HL-60/S4 (cell line): Measurements from ENCODE around the gene PPP2R5C.
"Not testable (repeated sequence)": the region's sequence is repeated elsewhere in the genome, so short reads cannot be mapped to it uniquely, and the experiment has no call there.

ENCODE experiments used
- in situ Hi-C: fragments of 300-500 bp; cut with MboI; formaldehyde crosslinking; loops from 2 replicates; pipeline ENCODE4 v1.14.3; 2022; ENCODE audit warnings: low sequenced_read_pairs

The PPP2R5C gene

DNA sequence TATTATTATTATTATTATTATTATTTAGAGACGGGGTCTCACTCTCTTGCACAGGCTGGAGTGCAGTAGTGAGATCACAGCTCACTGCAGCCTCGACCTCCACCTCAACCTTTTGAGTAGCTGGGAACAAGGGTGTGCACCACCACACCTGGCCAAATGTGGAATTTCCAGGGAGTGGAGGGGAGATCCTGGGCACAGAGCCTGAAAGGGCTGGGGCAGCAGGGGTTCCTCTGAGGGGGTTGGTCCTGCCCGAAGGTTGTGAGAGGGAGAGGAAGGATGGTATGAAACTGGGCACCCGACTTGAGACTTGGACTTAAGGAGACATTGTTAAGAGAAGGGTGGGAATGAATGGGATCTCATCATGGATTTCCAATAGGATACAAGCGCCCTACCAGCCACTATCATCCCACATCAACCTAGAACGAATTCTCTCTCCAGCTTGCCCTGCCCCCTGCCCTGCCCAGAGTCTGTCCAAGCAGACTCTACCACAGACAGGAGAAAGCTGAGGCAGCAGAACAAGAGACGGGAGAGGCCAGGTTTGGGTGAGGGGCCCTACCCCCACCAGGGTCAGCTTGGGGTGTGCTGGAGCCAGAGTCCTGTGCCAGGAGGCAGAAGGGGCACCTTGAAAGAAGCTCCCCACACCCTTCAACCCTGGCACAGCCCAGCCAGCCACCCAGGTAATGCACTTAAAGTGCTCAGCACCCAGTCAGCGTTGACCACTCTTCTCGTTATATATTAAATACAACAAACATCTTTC, 200.4 kb downstream of the PPP2R5C start:
- in situ Hi-C loops, result loop anchor here (10.0 kb wide), 1 partner anchor 353 kb away; the partner anchor contains the start of gene ZNF839

GRCh38 chr14:101962503-101962874, 201.0 kb downstream of the PPP2R5C start:
- in situ Hi-C loops, result loop anchor here (10.0 kb wide), 1 partner anchor 352 kb away; the partner anchor contains the start of gene ZNF839

DNA sequence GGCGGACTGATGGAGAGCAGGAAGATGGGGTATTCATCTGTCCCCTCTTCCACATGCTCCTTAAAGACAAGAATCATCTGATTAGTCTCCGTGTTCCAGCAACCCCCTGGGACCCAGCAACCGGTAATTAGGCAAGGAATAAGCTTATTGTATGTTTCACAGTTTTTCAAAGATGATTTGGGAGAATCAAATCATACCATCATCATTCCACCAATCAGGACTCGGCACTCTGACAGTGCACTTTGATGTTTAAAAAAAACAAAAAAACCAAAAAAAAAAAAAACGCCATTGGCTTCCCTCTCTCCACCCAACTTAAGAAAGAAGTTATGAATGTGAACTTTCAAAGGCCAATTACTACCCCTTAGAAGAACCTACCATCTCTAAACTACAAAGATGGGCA, 201.5 kb downstream of the PPP2R5C start:
- in situ Hi-C loops, result loop anchor here (10.0 kb wide), 1 partner anchor 352 kb away; the partner anchor contains the start of gene ZNF839

DNA sequence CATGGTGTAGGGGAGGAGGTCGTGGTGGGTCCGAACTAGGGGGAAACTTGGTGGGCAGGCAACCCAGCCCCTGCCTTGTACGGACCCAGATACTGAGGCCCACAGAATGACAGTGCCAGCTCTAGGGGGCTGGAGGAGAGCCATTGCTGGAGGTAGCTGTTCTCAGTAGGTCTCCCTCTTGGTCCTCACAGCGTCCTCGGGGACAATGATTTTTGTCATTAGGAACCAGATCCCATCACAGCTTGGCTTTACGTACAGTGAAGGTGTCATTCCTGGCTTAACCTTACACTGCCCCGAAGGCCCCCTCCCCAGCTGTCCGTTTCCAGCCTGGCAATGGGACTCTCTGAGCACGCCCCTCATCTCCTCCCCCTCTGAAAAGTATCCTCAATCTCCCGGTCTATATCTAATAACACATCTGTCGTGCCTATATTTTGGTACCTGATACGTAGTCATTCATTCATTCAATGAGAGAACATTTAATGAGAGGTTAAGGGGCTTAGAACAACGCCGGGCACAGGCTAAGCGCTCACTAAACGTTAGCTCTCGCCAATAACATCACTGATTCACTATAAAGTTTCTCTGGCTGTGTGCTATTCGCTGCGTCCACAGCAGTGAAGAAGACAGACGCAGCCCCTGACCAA, 202.3 kb downstream of the PPP2R5C start:
- in situ Hi-C loops, result loop anchor here (10.0 kb wide), 1 partner anchor 351 kb away; the partner anchor contains the start of gene ZNF839

- in situ Hi-C loops, result loop anchor here (10.0 kb wide), 1 partner anchor 350 kb away; the partner anchor contains the start of gene ZNF839
Measured at GRCh38 chr14:101964297-101965180, 203.0 kb downstream of the PPP2R5C start, which contains the start of gene DYNC1H1. Gene DYNC1H1, plus strand, starts transcription at chr14:101964573. Its CDS starts 119 bp downstream, at chr14:101964692.

GRCh38 chr14:101965181-101965544, 203.7 kb downstream of the PPP2R5C start:
- in situ Hi-C loops, result loop anchor here (10.0 kb wide), 1 partner anchor 350 kb away; the partner anchor contains the start of gene ZNF839

- in situ Hi-C loops, result loop anchor here (10.0 kb wide), 1 partner anchor 349 kb away; the partner anchor contains the start of gene ZNF839
Measured at GRCh38 chr14:101965770-101966722, 204.5 kb downstream of the PPP2R5C start.

DNA sequence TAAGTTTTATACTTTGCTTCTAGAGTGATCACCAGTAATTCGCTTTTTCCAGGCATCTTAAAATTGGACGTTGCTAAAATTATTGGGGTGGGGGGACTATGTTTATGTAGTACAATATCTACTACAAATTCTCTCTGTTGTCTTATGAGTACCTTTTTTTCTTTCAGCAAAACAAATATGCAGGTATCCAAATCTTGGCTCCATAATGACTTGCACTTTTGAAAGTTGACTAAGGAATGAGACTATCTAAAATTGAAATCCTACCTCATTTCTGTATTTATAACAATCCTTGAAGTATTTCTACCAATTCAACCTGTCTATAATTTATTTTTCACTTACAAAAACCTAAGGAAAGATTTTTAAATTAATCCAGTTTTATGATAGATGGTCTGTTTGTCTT, 205.2 kb downstream of the PPP2R5C start:
- in situ Hi-C loops, result loop anchor here (10.0 kb wide), 1 partner anchor 348 kb away; the partner anchor contains the start of gene ZNF839

DNA sequence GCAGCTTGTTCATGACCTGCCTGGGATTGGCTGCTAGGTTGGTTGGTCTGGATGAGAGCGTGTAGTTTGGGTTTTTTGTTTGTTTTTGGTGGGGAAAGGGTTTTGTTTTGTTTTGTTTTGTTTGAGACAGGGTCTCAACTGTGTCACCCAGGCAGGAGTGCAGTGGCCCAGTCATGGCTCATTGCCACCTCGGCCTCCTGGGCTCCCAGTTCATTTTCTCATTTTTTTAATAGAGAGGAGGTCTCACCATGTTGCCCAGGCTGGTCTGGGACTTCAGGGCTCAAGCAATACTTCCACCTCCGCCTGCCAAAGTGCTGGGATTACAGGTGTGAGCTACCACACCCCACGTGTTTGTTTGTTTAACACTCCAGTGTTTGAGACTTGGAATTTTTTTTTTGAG, 206.7 kb downstream of the PPP2R5C start:
- in situ Hi-C loops, result loop anchor here (10.0 kb wide), 1 partner anchor 347 kb away; the partner anchor contains the start of gene ZNF839

GRCh38 chr14:101969481-101969880, 208.0 kb downstream of the PPP2R5C start:
- in situ Hi-C loops, result loop anchor here (10.0 kb wide), 1 partner anchor 345 kb away; the partner anchor contains the start of gene ZNF839

- in situ Hi-C loops, result no loop called here
Measured at GRCh38 chr14:101970830-101971400, 209.4 kb downstream of the PPP2R5C start.

GRCh38 chr14:101971458-101971857, 209.9 kb downstream of the PPP2R5C start:
- in situ Hi-C loops, result not testable (repeated sequence)

DNA sequence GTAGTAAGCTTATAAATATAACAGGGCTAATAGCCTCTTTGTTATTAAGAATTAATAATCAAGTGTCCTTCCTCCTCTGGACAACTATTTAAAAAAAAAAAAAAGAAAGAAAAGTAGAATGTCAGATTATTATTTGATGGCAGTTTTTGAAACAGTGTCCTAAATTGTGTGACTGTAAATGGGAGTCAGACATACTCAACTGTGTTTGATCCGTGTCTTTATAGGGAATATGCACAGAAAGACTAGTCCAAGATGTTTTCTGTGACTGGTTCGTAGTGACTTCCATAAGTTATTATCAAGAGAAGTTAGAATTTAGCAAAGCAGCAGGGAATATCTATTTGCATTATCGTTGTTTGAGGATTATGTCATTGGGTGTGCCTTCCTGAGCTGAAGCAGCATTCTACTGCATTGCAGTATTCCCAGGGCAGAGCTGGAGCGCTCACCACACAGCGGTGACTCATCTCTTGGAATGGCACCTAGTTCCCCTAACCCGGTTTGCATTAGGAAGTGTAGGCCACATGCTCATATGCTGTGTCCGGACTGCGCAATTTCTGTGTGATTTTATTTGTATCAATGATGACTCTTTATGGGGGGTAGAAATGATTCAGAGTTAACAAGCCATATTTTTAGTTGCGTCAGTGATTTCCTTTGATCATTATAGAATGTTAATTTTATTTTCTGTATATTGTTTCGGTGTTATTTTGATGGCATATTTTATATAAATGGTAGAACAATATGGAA, 210.8 kb downstream of the PPP2R5C start:
- in situ Hi-C loops, result no loop called here

DNA sequence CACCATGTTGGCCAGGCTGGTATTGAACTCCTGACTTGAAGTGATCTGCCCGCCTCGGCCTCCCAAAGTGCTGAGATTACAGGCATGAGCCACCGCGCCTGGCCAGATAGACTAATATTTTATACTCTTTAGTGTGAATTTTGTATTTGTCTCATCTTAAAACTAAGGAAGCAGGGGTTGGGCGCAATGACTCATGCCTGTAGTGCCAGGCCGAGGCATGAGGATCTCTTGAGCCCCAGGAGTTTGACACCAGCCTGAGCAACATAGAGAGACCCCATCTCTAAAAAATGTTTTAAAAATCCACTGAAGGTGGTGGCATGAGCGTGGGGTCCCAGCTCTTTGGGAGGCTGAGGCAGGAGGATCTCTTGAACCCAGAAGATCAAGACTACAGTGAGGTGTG, 211.8 kb downstream of the PPP2R5C start:
- in situ Hi-C loops, result no loop called here

DNA sequence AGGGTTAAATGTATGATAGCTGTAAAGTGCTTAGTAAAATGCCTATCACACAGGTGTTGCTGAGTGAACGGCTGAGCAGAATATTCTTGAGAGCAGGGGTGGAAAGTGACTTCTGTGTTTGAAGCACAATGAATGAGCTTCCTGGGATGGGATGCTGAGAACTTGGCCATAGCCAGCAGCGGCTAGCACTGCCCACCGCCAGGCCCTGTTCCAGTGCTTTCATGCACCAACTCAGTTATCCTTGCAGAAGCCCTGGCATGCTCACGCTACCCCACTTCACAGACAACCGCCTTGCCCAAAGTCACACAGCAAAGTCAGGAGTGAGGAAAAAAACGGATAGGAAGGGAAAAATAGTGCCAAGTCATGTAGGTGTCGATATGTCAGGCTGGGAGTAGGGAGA, 213.7 kb downstream of the PPP2R5C start:
- in situ Hi-C loops, result no loop called here
